ENCODE measurements around the gene NCBP2.

DNA sequence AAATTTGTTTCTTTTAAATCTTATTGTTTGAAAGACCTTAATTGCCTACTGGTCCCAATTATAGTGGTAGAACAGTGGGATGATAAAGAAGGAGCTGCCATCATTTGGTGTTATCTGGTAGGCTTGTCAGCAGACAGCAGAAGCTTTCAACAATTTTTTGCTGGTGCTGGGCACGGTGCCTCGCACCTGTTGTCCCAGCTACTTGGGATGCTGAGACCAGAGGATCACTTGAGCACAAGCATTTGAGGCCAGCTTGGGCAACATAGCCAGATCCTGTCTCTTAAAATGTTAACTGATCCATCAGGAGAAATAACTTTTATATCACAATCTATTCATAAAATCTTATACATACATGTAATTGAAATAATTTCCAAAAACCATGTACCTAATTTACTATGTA lies 38.6 kb downstream of the NCBP2 start:
- TF ChIP-seq, protein P1, sequence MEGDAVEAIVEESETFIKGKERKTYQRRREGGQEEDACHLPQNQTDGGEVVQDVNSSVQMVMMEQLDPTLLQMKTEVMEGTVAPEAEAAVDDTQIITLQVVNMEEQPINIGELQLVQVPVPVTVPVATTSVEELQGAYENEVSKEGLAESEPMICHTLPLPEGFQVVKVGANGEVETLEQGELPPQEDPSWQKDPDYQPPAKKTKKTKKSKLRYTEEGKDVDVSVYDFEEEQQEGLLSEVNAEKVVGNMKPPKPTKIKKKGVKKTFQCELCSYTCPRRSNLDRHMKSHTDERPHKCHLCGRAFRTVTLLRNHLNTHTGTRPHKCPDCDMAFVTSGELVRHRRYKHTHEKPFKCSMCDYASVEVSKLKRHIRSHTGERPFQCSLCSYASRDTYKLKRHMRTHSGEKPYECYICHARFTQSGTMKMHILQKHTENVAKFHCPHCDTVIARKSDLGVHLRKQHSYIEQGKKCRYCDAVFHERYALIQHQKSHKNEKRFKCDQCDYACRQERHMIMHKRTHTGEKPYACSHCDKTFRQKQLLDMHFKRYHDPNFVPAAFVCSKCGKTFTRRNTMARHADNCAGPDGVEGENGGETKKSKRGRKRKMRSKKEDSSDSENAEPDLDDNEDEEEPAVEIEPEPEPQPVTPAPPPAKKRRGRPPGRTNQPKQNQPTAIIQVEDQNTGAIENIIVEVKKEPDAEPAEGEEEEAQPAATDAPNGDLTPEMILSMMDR (IDR thresholded peaks at IDR 0.05; ENCODE audit: poor library complexity, severe bottlenecking) = no peak
- TF ChIP-seq, protein P2, sequence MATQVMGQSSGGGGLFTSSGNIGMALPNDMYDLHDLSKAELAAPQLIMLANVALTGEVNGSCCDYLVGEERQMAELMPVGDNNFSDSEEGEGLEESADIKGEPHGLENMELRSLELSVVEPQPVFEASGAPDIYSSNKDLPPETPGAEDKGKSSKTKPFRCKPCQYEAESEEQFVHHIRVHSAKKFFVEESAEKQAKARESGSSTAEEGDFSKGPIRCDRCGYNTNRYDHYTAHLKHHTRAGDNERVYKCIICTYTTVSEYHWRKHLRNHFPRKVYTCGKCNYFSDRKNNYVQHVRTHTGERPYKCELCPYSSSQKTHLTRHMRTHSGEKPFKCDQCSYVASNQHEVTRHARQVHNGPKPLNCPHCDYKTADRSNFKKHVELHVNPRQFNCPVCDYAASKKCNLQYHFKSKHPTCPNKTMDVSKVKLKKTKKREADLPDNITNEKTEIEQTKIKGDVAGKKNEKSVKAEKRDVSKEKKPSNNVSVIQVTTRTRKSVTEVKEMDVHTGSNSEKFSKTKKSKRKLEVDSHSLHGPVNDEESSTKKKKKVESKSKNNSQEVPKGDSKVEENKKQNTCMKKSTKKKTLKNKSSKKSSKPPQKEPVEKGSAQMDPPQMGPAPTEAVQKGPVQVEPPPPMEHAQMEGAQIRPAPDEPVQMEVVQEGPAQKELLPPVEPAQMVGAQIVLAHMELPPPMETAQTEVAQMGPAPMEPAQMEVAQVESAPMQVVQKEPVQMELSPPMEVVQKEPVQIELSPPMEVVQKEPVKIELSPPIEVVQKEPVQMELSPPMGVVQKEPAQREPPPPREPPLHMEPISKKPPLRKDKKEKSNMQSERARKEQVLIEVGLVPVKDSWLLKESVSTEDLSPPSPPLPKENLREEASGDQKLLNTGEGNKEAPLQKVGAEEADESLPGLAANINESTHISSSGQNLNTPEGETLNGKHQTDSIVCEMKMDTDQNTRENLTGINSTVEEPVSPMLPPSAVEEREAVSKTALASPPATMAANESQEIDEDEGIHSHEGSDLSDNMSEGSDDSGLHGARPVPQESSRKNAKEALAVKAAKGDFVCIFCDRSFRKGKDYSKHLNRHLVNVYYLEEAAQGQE (IDR thresholded peaks at IDR 0.05; ENCODE audit: borderline replicate concordance) = no peak
